ENCODE results near the gene TTBK2. TPM values are rescaled to one million over a fixed set of nuclear protein-coding genes. Genes with fewer than 3 reads are reported as not detected.

TTBK2 gene
- total RNA-seq, 1 donor from 2014 or later, result 34.3 TPM

GRCh38 chr15:42760759-42761158 is 159.8 kb downstream of the TTBK2 start:
- no peak for DNase-seq

- no peak for DNase-seq
Observed at GRCh38 chr15:42759093-42759492, 161.5 kb downstream of the TTBK2 start.

DNA sequence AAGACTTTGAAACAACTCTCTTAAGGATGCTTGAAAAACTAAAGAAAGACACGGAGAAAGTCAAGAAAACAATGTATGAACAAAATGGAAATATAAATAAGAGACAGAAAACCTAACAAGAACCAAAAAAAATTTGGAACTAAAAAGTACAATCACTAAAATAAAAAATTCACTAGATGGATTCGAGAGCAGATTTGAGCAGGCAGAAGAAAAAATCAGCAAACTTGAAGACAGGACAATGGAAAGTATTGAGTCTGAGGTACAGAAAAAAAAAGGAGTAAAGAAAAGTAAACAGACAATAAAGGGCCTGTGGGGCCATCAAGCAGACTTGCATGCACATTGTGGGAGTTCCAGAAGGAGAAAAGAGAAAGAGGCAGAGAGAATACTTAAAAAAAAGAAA is 170.3 kb downstream of the TTBK2 start:
- no peak for DNase-seq

DNA sequence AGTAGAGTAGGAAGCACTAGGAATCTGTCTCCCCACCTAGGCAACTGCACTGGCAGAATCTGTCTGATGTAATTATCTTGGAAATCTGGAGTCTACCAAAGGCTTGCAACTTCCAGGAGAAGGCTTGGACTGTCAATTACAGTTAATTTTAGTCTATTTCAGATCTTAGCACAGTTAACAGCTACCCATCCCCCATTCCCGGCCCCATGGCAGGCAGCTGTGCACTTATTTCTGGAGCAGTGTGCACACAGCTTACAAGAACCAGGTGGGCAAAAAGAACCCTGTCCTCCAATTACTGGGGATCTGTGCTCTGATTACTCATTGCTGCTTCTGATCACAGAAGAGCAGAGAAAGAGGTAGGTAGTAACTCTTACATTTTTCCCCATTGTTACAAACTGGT is 171.3 kb downstream of the TTBK2 start:
- DNase-seq, result no peak

- no peak for DNase-seq
Observed at GRCh38 chr15:42744195-42744594, 176.4 kb downstream of the TTBK2 start.

- DNase-seq, result no peak
Observed at GRCh38 chr15:42742149-42742548, 178.4 kb downstream of the TTBK2 start.

DNA sequence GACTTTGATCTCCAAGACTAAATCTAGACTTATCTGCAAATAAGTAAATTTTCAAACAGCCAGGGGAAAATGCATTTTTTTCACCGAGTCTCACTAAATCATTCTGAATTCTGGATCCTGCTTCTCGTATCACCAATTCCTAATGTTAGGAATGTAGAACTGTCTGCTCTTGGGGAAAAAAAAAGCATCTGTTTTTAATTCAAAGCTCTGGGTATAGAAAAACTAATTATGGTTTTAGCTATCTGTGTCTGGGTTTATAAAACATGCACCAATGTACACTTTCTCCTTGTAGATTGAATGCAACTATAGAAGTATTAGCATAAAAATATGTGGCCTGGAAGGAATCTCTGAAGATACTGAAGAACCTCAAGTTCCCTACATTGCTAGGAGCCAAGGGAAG is 178.9 kb downstream of the TTBK2 start:
- no peak for DNase-seq

DNA sequence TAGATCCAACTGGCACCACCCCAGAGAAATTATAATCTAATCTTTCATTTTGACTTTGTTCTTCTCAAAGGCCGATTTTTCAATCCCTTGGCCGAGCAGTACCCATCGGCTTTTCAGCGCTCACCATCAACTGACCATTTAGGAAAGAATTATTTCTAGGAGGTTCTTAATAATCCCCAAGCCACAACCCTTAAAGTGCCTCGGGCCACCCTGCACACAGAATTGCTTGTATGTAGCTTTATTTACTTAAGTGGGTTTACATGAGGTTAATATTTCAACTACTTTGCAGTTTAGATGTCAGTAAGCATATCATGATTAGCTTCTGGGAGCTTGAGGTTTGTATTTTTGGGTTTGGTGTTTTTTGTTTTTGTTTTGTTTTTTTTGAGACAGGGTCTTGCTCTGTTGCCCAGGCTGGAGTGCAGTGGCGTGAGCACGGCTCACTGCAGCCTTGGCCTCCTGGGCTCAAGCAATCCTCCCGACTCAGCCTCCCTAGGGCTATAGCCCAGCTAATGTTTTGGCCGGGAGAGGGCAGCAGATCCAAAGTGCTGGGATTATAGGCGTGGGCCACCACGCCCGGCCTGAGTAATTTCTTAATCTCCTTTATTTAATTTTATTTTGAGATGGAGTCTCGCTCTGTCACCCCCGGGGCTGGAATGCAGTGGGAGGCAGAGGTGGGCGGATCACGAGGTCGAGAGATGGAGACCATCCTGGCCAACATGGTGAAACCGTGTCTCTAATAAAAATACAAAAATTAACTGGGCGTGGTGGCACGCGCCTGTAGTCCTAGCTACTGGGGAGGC is 182.8 kb downstream of the TTBK2 start:
- DNase-seq, result no peak

GRCh38 chr15:42736793-42737528 is 183.6 kb downstream of the TTBK2 start, which contains the start of gene CDAN1:
CDAN1 (minus strand) TSS chr15:42737128; CDS start chr15:42737102, 26 bp downstream.
- peak; percentile 84 for DNase-seq

DNA sequence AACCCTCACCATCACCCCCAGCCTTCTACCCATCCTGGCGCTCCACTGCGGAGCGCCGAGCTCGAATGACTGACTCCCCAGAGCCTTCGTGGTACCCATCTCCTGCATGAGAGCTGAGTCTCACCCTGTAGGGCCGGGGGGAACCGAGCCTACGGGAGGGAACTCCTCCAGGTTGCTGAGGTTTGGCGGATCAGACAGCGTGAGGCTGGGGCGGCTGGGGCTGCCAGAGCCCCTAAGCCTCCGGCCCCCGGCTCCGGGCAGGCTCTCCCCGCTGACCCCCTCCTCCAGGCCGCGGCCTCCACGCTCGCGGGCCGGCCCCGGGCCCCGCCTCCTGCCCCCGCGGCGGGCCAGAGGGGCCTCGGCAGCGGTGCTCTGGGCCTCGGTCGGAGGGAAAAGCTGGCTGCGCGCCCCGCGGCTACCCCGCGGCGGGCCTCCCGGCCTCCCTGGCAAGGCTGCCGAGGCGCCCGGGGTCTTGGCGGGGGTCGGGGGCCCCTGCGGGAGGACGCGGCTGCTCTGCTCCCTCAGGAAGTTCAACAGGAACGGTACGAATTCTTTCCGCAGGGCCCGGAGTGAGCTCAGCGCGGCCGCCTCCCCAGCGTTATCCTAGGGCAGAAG is 184.3 kb downstream of the TTBK2 start:
- no peak for DNase-seq

DNA sequence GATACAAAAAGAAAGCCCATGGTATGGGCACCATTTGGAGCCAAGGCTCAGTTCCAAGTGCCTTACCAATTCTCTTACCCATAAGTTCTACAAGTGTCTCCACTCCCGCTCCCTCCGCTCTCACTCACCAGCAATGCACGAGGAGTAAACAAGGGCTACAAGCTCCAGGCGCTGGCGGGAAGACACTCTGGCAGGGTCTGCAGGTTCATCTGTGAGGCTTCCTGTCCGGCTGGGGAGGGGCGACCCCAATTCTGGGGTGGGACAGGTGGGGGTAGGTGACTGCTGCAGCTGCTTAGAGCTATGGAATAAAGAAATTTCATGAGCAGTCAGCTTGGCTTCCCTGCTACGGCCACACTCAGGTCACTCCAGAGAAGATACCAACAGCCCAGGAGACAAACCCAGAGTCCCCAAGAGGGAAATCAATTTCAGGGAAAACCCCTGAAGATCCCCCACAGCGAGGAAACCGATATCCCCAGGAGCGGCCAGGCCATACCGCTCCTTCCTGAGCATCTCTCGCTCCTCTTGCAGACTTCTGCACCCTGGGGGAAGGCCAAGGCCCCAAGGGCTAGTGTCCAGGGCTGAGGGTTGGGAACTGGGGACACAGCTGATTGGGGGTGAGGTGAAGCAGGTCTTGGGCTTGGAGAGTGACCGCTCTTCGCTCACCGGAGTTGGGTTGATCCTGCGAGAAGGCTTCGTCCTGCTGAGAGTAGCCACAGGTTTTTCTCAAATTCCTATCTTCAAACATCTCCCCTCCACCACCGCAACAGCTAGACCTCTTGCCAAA is 185.0 kb downstream of the TTBK2 start:
- no peak for DNase-seq

- DNase-seq, result no peak
Observed at GRCh38 chr15:42734076-42734672, 186.4 kb downstream of the TTBK2 start.

DNA sequence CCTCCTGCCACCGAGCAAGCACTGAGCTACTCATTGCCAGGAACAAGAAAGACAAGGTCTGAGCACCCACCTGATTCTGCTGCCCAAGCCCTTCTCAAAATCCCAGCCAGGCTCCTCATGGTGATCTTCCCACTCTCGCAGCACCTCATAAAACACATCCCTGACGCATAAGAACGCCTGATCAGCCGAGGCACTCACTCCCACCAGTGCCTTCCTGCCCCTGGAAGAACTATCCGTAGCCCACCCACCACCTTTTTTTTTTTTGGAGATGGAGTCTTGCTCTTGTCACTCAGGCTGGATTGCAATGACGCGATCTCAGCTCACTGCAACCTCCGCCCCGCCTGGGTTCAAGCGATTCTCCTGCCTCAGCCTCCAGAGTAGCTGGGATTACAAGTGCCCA is 187.6 kb downstream of the TTBK2 start:
- DNase-seq, result no peak

GRCh38 chr15:42732095-42732827 is 188.3 kb downstream of the TTBK2 start:
- DNase-seq, result no peak

DNA sequence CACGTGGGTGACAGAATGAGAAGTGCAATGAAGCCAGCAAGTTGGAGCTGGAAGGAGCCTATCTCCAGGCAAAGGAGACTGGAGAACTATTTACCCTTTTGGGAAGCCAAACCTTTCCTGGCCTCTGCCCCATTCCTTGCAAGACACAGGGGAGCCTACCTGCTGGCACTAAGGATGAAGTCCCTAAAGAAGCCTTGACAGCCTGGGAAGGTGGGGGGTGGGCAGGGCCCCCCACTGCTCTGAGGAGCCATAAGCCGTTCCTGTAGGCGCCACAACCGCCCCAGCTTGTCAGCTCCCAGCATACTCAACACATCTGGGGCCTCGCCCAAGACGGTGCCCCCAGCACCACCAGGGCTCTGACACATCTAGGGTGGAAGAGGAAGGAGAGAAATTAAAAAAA is 189.1 kb downstream of the TTBK2 start:
- DNase-seq, result no peak

DNA sequence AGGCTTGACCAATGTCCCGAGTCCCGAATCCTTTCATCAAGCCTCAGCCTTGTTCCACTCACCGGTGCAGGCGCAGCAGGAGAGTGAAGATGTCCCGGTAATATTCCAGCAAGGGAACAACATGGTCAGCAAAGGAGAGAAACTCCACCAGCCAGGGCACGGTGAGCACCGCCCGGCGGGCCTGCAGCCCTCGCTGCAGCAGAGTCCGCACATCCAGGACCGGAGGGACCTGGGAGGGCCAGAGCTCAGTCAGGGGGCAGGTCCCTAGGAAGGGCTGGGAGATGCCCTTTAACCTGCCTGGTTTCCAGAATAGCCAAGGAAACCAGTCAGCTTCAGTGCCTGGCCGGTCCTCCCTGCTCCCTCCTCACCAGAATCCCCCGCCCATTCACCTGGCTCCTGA is 190.0 kb downstream of the TTBK2 start:
- no peak for DNase-seq

GRCh38 chr15:42730135-42730534 is 190.4 kb downstream of the TTBK2 start:
- DNase-seq, result no peak

DNA sequence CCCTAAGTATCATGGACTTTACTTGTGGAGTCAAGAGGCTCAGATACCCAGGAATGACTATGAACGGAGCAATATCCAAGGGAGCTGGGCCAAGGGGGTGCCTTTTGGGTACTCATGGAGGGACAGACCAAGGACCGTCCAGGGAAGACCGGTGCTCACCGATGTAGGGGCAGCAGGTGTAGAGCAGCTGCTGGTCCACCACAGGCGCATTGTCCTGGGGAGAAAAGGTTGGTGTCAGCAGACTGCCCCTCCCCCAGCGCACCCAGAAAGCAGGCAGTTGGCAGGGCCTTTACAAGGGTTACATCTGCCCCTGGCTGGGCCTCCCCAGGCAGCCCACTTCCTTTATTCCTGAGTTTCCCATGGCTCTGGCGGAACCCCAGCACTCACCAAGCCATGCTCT is 191.2 kb downstream of the TTBK2 start:
- no peak for DNase-seq

DNA sequence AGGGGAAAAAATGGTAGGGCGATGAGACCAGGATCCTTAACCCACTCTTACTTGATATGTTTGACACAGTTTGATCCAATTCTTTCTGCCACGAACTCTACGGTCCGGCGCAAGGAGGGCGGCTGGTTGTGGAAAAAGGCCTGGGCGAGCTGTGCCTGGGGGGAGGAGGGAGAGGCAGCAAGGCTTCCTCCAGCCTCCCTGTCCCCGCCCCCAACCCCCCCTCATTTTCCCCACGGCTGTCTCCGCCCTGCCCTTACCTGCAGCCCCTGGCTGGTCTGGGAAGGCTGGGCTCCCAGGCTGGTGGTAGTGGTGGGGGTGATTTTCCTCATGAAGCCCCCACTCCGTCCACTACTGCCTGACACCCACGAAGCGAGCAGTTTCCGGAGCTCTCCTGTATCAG is 191.6 kb downstream of the TTBK2 start:
- no peak for DNase-seq

DNA sequence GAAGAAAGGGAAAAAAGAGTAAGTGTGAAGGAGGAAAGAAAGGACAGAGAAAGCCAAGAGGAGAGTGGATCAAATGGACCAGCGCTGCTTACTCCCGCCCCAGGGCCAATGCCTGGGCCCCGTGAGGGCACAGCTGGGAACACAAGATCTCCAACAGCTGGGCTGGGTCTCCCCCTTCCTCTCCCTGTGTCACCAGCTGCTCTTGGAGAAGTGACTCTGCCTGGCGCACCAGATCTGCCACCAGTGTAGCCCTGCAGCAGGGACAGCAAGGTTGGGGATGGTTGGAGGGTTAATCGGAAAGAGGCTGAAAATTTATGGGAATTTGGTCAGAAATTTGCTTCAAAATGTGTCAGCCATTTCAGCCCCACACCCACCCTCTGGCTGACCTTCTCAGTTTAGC is 192.0 kb downstream of the TTBK2 start:
- DNase-seq, result no peak

- no peak for DNase-seq
Observed at GRCh38 chr15:42727750-42728381, 192.7 kb downstream of the TTBK2 start.

All from occipital lobe (tissue), 2 donors.